Endothelial cell of umbilical vein (primary cell): ENCODE results near the gene RAX.

Experiments used
- CTCF ChIP-seq, 2 donors: IDR thresholded peaks; 1 replicate in 1 of 2; 2 replicates in 1 of 2; pipeline ENCODE4 v1.5.1; 2011; ENCODE audit warnings: low read length in 2 of 2, mild to moderate bottlenecking in 2 of 2, moderate library complexity in 2 of 2, control low read depth in 1 of 2, inconsistent platforms in 1 of 2, low read depth in 1 of 2; ENCODE audit not compliant: insufficient read depth in 1 of 2; ENCODE audit errors: extremely low read depth in 1 of 2
- EZH2 ChIP-seq: IDR thresholded peaks from 2 replicates; pipeline ENCODE4 v1.6.1; 2012; ENCODE audit warnings: borderline replicate concordance, low read depth, mild to moderate bottlenecking, moderate library complexity, low read length, inconsistent platforms; ENCODE audit not compliant: severe bottlenecking
- GATA2 ChIP-seq: IDR thresholded peaks from 2 replicates; pipeline ENCODE4 v1.7.0; 2011; ENCODE audit warnings: low read depth, mild to moderate bottlenecking, moderate library complexity, mixed read lengths, low read length; ENCODE audit not compliant: insufficient read length, insufficient read depth
- MAX ChIP-seq: IDR thresholded peaks from 2 replicates; pipeline ENCODE4 v1.6.1; 2011; ENCODE audit not compliant: insufficient read depth, insufficient read length
- POLR2A ChIP-seq: IDR thresholded peaks from 2 replicates; pipeline ENCODE4 v1.6.1; 2012; ENCODE audit warnings: low read depth, mild to moderate bottlenecking, control low read depth, low read length

- TF ChIP-seq MAX (no peak), CTCF (IDR thresholded peaks at IDR 0.05; ENCODE audit: extremely low read depth in 1 of 2, insufficient read depth in 1 of 2, low read depth in 1 of 2, low read length in 2 of 2) (no peak), POLR2A (no peak), GATA2 (no peak), EZH2 (peak; percentile 11)
These were observed 8.5 kb downstream of the RAX start for GRCh38 chr18:59264651-59265245.
